HL-60 (cell line): ENCODE data around the gene RAP1B.

Source experiments
- GABPA ChIP-seq: IDR thresholded peaks from 2 replicates; pipeline ENCODE4 v1.6.1; 2012; ENCODE audit warnings: low read depth
- POLR2AphosphoS5 ChIP-seq: IDR thresholded peaks from 2 replicates; pipeline ENCODE4 v1.6.1; 2012; ENCODE audit warnings: low read depth
- SPI1 ChIP-seq: IDR thresholded peaks from 2 replicates; pipeline ENCODE4 v1.6.1; 2012; ENCODE audit warnings: low read depth, mild to moderate bottlenecking, borderline replicate concordance
- TF ChIP-seq, protein P1 (sequence below): IDR thresholded peaks from one replicate; pipeline ENCODE4 v1.5.1; 2011; ENCODE audit warnings: low read length, control low read depth, inconsistent platforms; ENCODE audit not compliant: insufficient read depth
- TF ChIP-seq, protein P2 (sequence below): IDR thresholded peaks from 2 replicates; pipeline ENCODE4 v1.6.1; 2012; ENCODE audit warnings: low read depth; ENCODE audit not compliant: insufficient replicate concordance

DNA sequence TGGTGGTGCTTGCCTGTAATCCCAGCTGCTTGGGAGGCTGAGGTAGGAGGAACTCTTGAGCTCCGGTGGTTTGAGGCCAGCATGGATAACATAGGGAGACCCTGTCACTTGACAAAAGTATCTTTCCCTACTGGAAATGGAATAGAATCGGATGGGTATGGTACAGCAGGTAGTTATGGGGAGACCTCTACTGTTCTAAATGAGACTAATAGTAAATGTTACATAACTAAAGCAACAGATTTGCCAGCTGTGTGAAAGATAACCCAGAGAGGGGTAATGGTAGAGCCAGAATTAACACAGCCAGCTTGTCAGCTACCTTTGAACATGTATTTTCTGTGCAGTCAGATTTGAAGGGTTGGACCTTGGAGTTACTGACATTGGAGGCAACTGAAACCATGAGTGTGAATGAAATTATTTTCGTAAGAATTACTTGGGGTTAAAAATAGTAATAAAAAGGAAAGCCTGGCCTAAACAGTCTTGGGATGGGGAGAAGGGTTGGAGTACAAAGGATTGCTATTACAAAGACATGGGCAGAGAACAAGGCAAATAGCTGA, 54.4 kb downstream of the RAP1B start:
- TF ChIP-seq, protein P1, sequence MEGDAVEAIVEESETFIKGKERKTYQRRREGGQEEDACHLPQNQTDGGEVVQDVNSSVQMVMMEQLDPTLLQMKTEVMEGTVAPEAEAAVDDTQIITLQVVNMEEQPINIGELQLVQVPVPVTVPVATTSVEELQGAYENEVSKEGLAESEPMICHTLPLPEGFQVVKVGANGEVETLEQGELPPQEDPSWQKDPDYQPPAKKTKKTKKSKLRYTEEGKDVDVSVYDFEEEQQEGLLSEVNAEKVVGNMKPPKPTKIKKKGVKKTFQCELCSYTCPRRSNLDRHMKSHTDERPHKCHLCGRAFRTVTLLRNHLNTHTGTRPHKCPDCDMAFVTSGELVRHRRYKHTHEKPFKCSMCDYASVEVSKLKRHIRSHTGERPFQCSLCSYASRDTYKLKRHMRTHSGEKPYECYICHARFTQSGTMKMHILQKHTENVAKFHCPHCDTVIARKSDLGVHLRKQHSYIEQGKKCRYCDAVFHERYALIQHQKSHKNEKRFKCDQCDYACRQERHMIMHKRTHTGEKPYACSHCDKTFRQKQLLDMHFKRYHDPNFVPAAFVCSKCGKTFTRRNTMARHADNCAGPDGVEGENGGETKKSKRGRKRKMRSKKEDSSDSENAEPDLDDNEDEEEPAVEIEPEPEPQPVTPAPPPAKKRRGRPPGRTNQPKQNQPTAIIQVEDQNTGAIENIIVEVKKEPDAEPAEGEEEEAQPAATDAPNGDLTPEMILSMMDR = no peak
- TF ChIP-seq POLR2AphosphoS5 (peak; percentile 39; the same call in 1 of the 2 replicates), GABPA (no peak), SPI1 (no peak)
- TF ChIP-seq, protein P2, sequence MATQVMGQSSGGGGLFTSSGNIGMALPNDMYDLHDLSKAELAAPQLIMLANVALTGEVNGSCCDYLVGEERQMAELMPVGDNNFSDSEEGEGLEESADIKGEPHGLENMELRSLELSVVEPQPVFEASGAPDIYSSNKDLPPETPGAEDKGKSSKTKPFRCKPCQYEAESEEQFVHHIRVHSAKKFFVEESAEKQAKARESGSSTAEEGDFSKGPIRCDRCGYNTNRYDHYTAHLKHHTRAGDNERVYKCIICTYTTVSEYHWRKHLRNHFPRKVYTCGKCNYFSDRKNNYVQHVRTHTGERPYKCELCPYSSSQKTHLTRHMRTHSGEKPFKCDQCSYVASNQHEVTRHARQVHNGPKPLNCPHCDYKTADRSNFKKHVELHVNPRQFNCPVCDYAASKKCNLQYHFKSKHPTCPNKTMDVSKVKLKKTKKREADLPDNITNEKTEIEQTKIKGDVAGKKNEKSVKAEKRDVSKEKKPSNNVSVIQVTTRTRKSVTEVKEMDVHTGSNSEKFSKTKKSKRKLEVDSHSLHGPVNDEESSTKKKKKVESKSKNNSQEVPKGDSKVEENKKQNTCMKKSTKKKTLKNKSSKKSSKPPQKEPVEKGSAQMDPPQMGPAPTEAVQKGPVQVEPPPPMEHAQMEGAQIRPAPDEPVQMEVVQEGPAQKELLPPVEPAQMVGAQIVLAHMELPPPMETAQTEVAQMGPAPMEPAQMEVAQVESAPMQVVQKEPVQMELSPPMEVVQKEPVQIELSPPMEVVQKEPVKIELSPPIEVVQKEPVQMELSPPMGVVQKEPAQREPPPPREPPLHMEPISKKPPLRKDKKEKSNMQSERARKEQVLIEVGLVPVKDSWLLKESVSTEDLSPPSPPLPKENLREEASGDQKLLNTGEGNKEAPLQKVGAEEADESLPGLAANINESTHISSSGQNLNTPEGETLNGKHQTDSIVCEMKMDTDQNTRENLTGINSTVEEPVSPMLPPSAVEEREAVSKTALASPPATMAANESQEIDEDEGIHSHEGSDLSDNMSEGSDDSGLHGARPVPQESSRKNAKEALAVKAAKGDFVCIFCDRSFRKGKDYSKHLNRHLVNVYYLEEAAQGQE = no peak
